GM12878 (cell line): Measurements from ENCODE around the gene DENND1C. TPM values are rescaled to one million over a fixed set of nuclear protein-coding genes. Genes with fewer than 3 reads are reported as not detected.

Source experiments
- BMI1 ChIP-seq: fragments of 450-650 bp; IDR thresholded peaks from 2 replicates; pipeline ENCODE4 v1.6.1; 2016; ENCODE audit warnings: mild to moderate bottlenecking, moderate library complexity, borderline replicate concordance
- CBFB ChIP-seq: IDR thresholded peaks from 2 replicates; pipeline ENCODE4 v1.6.1; 2016; ENCODE audit warnings: antibody characterized with exemption, low read depth
- EGR1 ChIP-seq, 2 experiments: IDR thresholded peaks; 1 replicate in 1 of 2; 2 replicates in 1 of 2; pipeline ENCODE4 v1.6.1; 2011 to 2012; ENCODE audit warnings: low read depth in 2 of 2, low read length in 2 of 2, borderline replicate concordance in 1 of 2, mild to moderate bottlenecking in 1 of 2, moderate library complexity in 1 of 2
- ETV6 ChIP-seq, 2 experiments: fragments of 450-650 bp in 1 of 2; IDR thresholded peaks in 1 of 2; conservative IDR thresholded peaks in 1 of 2; 2 replicates each; pipeline ENCODE4 v1.6.1; 2014; ENCODE audit warnings: antibody characterized with exemption in 1 of 2, borderline replicate concordance in 1 of 2, low read depth in 1 of 2, mild to moderate bottlenecking in 1 of 2, moderate library complexity in 1 of 2
- FOXK2 ChIP-seq: fragments of 450-650 bp; IDR thresholded peaks from 2 replicates; pipeline ENCODE4 v1.6.1; 2017; ENCODE audit warnings: mild to moderate bottlenecking, moderate library complexity
- HDAC6 ChIP-seq: fragments of 200-600 bp; sonication (generic); IDR thresholded peaks from one replicate; pipeline ENCODE4 v1.8.0; 2017; ENCODE audit warnings: antibody characterized with exemption; ENCODE audit not compliant: unreplicated experiment
- IKZF2 ChIP-seq, 2 experiments: fragments of 450-650 bp; IDR thresholded peaks; 2 replicates each; pipeline ENCODE4 v1.6.1; 2017; ENCODE audit warnings: mild to moderate bottlenecking in 2 of 2, moderate library complexity in 2 of 2
- JUNB ChIP-seq: IDR thresholded peaks from 2 replicates; pipeline ENCODE4 v1.6.1; 2016; ENCODE audit warnings: antibody characterized with exemption, mild to moderate bottlenecking
- MYC ChIP-seq: IDR thresholded peaks from 2 replicates; pipeline ENCODE4 v1.6.1; 2011; ENCODE audit warnings: mild to moderate bottlenecking, low read length, moderate library complexity, inconsistent platforms; ENCODE audit not compliant: insufficient read depth, insufficient replicate concordance, insufficient read length, severe bottlenecking
- NFYA ChIP-seq: IDR thresholded peaks from 2 replicates; pipeline ENCODE4 v1.6.1; 2011; ENCODE audit warnings: low read depth, mild to moderate bottlenecking, low read length, improper control_type of control experiment, borderline replicate concordance
- PKNOX1 ChIP-seq: fragments of 450-650 bp; IDR thresholded peaks from 2 replicates; pipeline ENCODE4 v1.6.1; 2016; ENCODE audit warnings: mild to moderate bottlenecking
- TAF1 ChIP-seq: IDR thresholded peaks from 2 replicates; pipeline ENCODE4 v1.6.1; 2011; ENCODE audit warnings: mild to moderate bottlenecking, low read depth, low read length, borderline replicate concordance
- ZNF24 ChIP-seq: fragments of 450-650 bp; IDR thresholded peaks from 2 replicates; pipeline ENCODE4 v1.6.1; 2017; ENCODE audit warnings: antibody characterized with exemption, mild to moderate bottlenecking
- polyA plus RNA-seq, 11 experiments: library from polyadenylated mRNA; depleted of rRNA in 4 of 11; unstranded in 6 of 11; stranded (reverse) in 5 of 11; fragments of >200 nt; fragmentation: Nextera tagmentation in 4 of 11; fragmentation: Illumina TruSeq in 1 of 11; extraction: Ambion mirVana in 4 of 11; extraction: Trizol in 1 of 11; gene quantifications; 1 replicate in 1 of 11; 2 replicates in 10 of 11; pipeline versions ENCODE4 v1.2.1 to v1.2.3, GENCODE V29; 2011 to 2016; ENCODE audit warnings: inconsistent platforms in 2 of 11, missing spikeins in 2 of 11, low read depth in 1 of 11
- total RNA-seq, 4 experiments: library from RNA; depleted of rRNA in 3 of 4; stranded (reverse); fragments of >200 nt in 3 of 4; fragmentation: Illumina TruSeq in 1 of 4; extraction: Trizol in 1 of 4; gene quantifications; 2 replicates each; pipeline versions ENCODE4 v1.2.1 to v1.2.3, GENCODE V29; 2013 to 2021
- TF ChIP-seq, protein P1 (sequence below): fragments of 450-650 bp; IDR thresholded peaks from 2 replicates; pipeline ENCODE4 v1.6.1; 2016; ENCODE audit warnings: mild to moderate bottlenecking, moderate library complexity, borderline replicate concordance
- TF ChIP-seq, protein P2 (sequence below): fragments of 450-650 bp; IDR thresholded peaks from 2 replicates; pipeline ENCODE4 v1.6.1; 2017; ENCODE audit warnings: low read depth, mild to moderate bottlenecking, moderate library complexity
- TF ChIP-seq, protein P3 (sequence below): fragments of 450-650 bp; IDR thresholded peaks from 2 replicates; pipeline ENCODE4 v1.6.1; 2018; ENCODE audit warnings: borderline replicate concordance, mild to moderate bottlenecking; ENCODE audit not compliant: partially characterized antibody

Gene DENND1C
- total and polyA plus RNA-seq, 10 of the 15 experiments (the other 5 are each of a cell fraction or from before 2014, with no cell fraction given) = 2.4 to 54.3 (median 32.7) TPM

- TF ChIP-seq MYC = no peak
- TF ChIP-seq PKNOX1 = 0 out of 2 replicates have a peak, but pooled peaks have one; percentile 7
- TF ChIP-seq, protein P1, sequence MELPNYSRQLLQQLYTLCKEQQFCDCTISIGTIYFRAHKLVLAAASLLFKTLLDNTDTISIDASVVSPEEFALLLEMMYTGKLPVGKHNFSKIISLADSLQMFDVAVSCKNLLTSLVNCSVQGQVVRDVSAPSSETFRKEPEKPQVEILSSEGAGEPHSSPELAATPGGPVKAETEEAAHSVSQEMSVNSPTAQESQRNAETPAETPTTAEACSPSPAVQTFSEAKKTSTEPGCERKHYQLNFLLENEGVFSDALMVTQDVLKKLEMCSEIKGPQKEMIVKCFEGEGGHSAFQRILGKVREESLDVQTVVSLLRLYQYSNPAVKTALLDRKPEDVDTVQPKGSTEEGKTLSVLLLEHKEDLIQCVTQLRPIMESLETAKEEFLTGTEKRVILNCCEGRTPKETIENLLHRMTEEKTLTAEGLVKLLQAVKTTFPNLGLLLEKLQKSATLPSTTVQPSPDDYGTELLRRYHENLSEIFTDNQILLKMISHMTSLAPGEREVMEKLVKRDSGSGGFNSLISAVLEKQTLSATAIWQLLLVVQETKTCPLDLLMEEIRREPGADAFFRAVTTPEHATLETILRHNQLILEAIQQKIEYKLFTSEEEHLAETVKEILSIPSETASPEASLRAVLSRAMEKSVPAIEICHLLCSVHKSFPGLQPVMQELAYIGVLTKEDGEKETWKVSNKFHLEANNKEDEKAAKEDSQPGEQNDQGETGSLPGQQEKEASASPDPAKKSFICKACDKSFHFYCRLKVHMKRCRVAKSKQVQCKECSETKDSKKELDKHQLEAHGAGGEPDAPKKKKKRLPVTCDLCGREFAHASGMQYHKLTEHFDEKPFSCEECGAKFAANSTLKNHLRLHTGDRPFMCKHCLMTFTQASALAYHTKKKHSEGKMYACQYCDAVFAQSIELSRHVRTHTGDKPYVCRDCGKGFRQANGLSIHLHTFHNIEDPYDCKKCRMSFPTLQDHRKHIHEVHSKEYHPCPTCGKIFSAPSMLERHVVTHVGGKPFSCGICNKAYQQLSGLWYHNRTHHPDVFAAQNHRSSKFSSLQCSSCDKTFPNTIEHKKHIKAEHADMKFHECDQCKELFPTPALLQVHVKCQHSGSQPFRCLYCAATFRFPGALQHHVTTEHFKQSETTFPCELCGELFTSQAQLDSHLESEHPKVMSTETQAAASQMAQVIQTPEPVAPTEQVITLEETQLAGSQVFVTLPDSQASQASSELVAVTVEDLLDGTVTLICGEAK = peak; percentile 17; the same call in 1 of the 2 replicates
- TF ChIP-seq ETV6 (conservative IDR thresholded peaks at IDR 0.05 in 1 of 2, IDR thresholded peaks at IDR 0.05 in 1 of 2; ENCODE audit: borderline replicate concordance in 1 of 2, low read depth in 1 of 2) = peak in 1 of 2 experiments; percentile 48; a peak in 1 of 4 replicates
- TF ChIP-seq, protein P2, sequence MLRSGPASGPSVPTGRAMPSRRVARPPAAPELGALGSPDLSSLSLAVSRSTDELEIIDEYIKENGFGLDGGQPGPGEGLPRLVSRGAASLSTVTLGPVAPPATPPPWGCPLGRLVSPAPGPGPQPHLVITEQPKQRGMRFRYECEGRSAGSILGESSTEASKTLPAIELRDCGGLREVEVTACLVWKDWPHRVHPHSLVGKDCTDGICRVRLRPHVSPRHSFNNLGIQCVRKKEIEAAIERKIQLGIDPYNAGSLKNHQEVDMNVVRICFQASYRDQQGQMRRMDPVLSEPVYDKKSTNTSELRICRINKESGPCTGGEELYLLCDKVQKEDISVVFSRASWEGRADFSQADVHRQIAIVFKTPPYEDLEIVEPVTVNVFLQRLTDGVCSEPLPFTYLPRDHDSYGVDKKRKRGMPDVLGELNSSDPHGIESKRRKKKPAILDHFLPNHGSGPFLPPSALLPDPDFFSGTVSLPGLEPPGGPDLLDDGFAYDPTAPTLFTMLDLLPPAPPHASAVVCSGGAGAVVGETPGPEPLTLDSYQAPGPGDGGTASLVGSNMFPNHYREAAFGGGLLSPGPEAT = 0 out of 2 replicates have a peak, but pooled peaks have one; percentile 32
- TF ChIP-seq HDAC6 = no peak
- TF ChIP-seq JUNB = no peak
- TF ChIP-seq IKZF2 (IDR thresholded peaks at IDR 0.05) = peak; percentile 21 to 50; a peak in 3 of 4 replicates
- peak; percentile 54; the same call in 1 of the 2 replicates for TF ChIP-seq TAF1
- TF ChIP-seq ZNF24 = no peak
- TF ChIP-seq CBFB = peak; percentile 61; the same call in 1 of the 2 replicates
- no peak for TF ChIP-seq BMI1
- TF ChIP-seq EGR1 (IDR thresholded peaks at IDR 0.05; ENCODE audit: borderline replicate concordance in 1 of 2, low read depth in 2 of 2, low read length in 2 of 2) = peak in 1 of 2 experiments; percentile 38; a peak in 1 of 3 replicates
- TF ChIP-seq, protein P3, sequence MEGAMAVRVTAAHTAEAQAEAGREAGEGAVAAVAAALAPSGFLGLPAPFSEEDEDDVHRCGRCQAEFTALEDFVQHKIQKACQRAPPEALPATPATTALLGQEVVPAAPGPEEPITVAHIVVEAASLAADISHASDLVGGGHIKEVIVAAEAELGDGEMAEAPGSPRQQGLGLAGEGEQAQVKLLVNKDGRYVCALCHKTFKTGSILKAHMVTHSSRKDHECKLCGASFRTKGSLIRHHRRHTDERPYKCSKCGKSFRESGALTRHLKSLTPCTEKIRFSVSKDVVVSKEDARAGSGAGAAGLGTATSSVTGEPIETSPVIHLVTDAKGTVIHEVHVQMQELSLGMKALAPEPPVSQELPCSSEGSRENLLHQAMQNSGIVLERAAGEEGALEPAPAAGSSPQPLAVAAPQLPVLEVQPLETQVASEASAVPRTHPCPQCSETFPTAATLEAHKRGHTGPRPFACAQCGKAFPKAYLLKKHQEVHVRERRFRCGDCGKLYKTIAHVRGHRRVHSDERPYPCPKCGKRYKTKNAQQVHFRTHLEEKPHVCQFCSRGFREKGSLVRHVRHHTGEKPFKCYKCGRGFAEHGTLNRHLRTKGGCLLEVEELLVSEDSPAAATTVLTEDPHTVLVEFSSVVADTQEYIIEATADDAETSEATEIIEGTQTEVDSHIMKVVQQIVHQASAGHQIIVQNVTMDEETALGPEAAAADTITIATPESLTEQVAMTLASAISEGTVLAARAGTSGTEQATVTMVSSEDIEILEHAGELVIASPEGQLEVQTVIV = no peak
- TF ChIP-seq FOXK2 = no peak
- no peak for TF ChIP-seq NFYA
These were observed at the start of gene DENND1C (continued) for GRCh38 chr19:6481541-6482342.
